HG02938 (cell line): Measurements from ENCODE around the gene ZNF513.
"Not testable (repeated sequence)": the region's sequence is repeated elsewhere in the genome, so short reads cannot be mapped to it uniquely, and the experiment has no call there.

Experiments
- ATAC-seq: cut with Tn5 transposase; IDR thresholded peaks from one replicate; pipeline ENCODE4 v1.9.1; 2021; ENCODE audit warnings: mild to moderate bottlenecking, moderate library complexity; ENCODE audit not compliant: unreplicated experiment

ZNF513 gene

GRCh38 chr2:27356382-27357181, 24.0 kb downstream of the ZNF513 start, which contains the start of gene GTF3C2:
Gene GTF3C2, minus strand, starts transcription at chr2:27356764. Its CDS starts 13,210 bp downstream, at chr2:27343554.
- peak; percentile 80 for ATAC-seq

- peak; percentile 32 for ATAC-seq
These were observed 24.5 kb downstream of the ZNF513 start for GRCh38 chr2:27356056-27356381.

DNA sequence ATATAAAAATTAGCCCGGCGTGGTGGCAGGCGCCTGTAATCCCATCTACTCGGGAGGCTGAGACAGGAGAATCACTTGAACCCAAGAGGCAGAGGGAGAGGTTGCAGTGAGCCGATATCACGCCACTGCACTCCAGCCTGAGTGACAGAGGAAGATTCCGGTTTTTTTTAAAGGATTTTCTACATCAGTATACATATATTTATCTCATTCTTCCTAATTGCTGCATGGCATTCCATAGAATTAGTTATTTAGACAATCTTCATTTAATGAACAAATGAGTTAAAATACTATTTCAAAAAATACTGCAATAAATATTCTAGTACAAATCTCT, 26.0 kb downstream of the ZNF513 start:
- ATAC-seq = no peak

DNA sequence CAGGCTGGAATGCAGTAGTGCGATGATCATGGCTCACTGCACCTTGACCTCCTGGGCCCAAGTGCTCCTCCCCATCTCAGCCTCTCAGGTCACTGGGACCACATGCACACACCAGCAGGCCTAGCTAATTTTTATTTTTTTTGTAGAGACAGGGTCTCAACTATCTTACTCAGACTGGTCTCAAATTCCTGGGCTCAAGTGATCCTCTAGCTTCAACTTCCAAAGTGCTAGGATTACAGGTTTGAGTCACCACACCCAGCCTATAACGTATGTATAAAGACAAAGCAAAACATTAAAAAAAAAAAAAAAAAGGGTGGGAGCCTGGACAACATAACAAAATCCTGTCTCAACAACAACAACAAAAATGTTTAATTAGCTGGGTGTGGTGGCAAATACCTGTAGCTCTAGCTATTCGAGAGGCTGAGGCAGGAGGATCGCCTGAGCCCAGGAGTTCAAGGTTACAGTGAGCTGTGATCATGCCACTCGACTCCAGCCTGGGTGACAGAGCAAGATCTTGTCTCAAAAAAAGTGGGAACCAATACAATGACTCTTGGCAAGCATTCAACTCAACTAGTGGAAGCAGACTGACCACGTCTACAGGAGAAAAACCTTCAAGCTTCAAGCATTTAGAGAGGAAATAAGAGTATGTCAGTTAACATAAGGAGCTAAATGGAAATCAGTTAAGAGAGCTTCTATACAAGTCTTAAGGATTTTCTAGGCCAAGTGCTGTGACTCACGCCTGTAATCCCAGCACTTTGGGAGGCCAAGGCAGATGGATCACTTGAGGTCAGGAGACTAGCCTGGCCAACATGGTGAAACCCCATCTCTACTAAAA, 26.6 kb downstream of the ZNF513 start:
- no peak for ATAC-seq

GRCh38 chr2:27353386-27353761, 27.2 kb downstream of the ZNF513 start:
- ATAC-seq = not testable (repeated sequence)

DNA sequence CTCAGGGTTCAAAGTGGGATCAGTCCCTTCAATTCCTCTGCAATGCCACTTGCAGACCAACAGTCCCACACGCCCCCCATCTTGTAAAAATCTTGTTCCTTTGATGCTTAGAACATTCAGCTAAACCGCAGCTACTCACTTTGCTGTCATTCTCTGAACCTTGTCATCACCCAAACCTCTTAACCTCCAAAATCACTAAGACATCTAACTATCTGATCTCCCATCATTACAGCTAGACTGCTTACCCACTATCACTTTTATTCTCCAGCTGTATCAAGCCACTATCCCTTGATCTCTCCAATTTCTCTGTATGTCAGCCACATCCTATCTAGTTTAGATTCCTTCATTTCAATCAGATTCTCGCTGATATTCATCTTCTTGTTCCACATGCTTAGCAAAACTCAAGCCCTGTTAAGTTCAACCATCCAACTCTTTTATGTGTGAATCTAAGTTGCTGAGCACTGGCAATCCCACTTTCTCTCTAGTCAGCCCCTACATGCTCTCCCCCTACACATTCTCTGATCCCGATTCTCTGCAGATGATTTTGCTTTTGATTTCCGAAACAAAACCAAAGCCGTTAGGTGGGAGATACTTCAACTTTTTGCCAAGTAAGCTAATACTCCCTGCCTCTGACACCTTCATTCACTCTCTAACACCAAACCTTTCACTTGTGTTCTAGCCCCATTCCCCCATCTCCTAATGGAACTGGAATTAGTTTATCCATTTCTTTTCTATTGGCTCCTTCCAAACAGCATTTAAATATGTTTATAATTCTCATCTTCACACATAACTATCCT, 28.5 kb downstream of the ZNF513 start:
- ATAC-seq = no peak

GRCh38 chr2:27350106-27350693, 30.3 kb downstream of the ZNF513 start:
- no peak for ATAC-seq

GRCh38 chr2:27347641-27348040, 32.9 kb downstream of the ZNF513 start:
- no peak for ATAC-seq

- no peak for ATAC-seq
These were observed 44.4 kb downstream of the ZNF513 start for GRCh38 chr2:27336173-27336572.

GRCh38 chr2:27335311-27335710, 45.2 kb downstream of the ZNF513 start:
- ATAC-seq = no peak
